ENCODE data around the gene LSP1.

Gene LSP1

GRCh38 chr11:1893581-1894359 is 40.9 kb downstream of the LSP1 start:
- DNase-seq = no peak

GRCh38 chr11:1894759-1895158 is 41.9 kb downstream of the LSP1 start:
- DNase-seq = no peak

- DNase-seq = no peak
These were observed 43.6 kb downstream of the LSP1 start for GRCh38 chr11:1896468-1896867.

- DNase-seq = no peak
These were observed 44.0 kb downstream of the LSP1 start for GRCh38 chr11:1896923-1897322.

- no peak for DNase-seq
These were observed 46.2 kb downstream of the LSP1 start for GRCh38 chr11:1899090-1899489.

- no peak for DNase-seq
These were observed 46.8 kb downstream of the LSP1 start for GRCh38 chr11:1899686-1900085.

- DNase-seq = no peak
These were observed 53.3 kb downstream of the LSP1 start for GRCh38 chr11:1906181-1906580.

GRCh38 chr11:1906611-1907423 is 53.9 kb downstream of the LSP1 start:
- DNase-seq = no peak

- DNase-seq = no peak
These were observed 55.7 kb downstream of the LSP1 start for GRCh38 chr11:1908618-1909017.

GRCh38 chr11:1909524-1909923 is 56.6 kb downstream of the LSP1 start:
- DNase-seq = no peak

GRCh38 chr11:1912289-1912878 is 59.5 kb downstream of the LSP1 start:
- no peak for DNase-seq

- no peak for DNase-seq
These were observed 60.6 kb downstream of the LSP1 start for GRCh38 chr11:1913271-1914060.

- DNase-seq = no peak
These were observed 62.9 kb downstream of the LSP1 start for GRCh38 chr11:1915795-1916131.

GRCh38 chr11:1916132-1916985 is 63.5 kb downstream of the LSP1 start:
- no peak for DNase-seq

GRCh38 chr11:1916986-1917522 is 64.2 kb downstream of the LSP1 start:
- no peak for DNase-seq

- no peak for DNase-seq
These were observed 64.9 kb downstream of the LSP1 start for GRCh38 chr11:1917523-1918435.

- no peak for DNase-seq
These were observed 65.8 kb downstream of the LSP1 start for GRCh38 chr11:1918436-1919315.

- DNase-seq = no peak
These were observed 66.7 kb downstream of the LSP1 start, which contains the start of gene TNNT3 for GRCh38 chr11:1919391-1920127. Gene TNNT3, plus strand, starts transcription at chr11:1919703. Its CDS starts 3,172 bp downstream, at chr11:1922875.
